Heart right ventricle (tissue), 16 donors: ENCODE data around the gene FOXN4. TPM values are rescaled to one million over a fixed set of nuclear protein-coding genes. Genes with fewer than 3 reads are reported as not detected.

ENCODE experiments used
- ATAC-seq, 8 donors: fragments of 200-7000 bp; cut with Tn5 transposase; one replicate each; pipeline ENCODE4 v1.9.1; 2020; ENCODE audit warnings: mild to moderate bottlenecking in 8 of 8, moderate library complexity in 8 of 8, moderate number of reproducible peaks in 1 of 8
- DNase-seq, 2 donors: peaks; one replicate each; pipeline ENCODE4 v3.0.0-alpha.2; 2020
- H3K27ac ChIP-seq, 10 donors: fragments of 200-600 bp; sonication (generic) in 2 of 10; one replicate each; pipeline versions ENCODE4 v1.5.0 to v1.8.0; 2020 to 2022; ENCODE audit warnings: mild to moderate bottlenecking in 3 of 10
- H3K27me3 ChIP-seq, 7 donors: fragments of 200-600 bp; one replicate each; pipeline ENCODE4 v1.8.0; 2021 to 2022; ENCODE audit warnings: mild to moderate bottlenecking in 2 of 7
- H3K36me3 ChIP-seq, 9 donors: fragments of 200-600 bp; sonication (generic) in 1 of 9; one replicate each; pipeline versions ENCODE4 v1.5.0 to v1.8.0; 2020 to 2022; ENCODE audit warnings: mild to moderate bottlenecking in 2 of 9
- H3K4me1 ChIP-seq, 9 donors: fragments of 200-600 bp; sonication (generic) in 1 of 9; one replicate each; pipeline versions ENCODE4 v1.5.0 to v1.8.0; 2020 to 2022; ENCODE audit warnings: mild to moderate bottlenecking in 4 of 9
- H3K4me3 ChIP-seq, 10 donors: fragments of 200-600 bp; sonication (generic) in 2 of 10; one replicate each; pipeline versions ENCODE4 v1.5.0 to v1.8.0; 2020 to 2022; ENCODE audit warnings: mild to moderate bottlenecking in 7 of 10, moderate library complexity in 2 of 10
- H3K9me3 ChIP-seq, 11 donors: fragments of 200-600 bp in 10 of 11; sonication (generic) in 2 of 11; one replicate each; pipeline versions ENCODE4 v1.5.0 to v1.8.0; 2013 to 2022; ENCODE audit warnings: mild to moderate bottlenecking in 2 of 11, control low read depth in 1 of 11, moderate library complexity in 1 of 11
- CTCF ChIP-seq, 9 donors: fragments of 200-600 bp; sonication (generic) in 2 of 9; IDR thresholded peaks; one replicate each; pipeline versions ENCODE4 v1.5.0 to v1.8.0; 2021 to 2022; ENCODE audit warnings: antibody characterized with exemption in 9 of 9, mild to moderate bottlenecking in 5 of 9, moderate library complexity in 1 of 9
- WGBS, 2 donors: extraction: QIAGEN DNeasy Blood & Tissue Kit; methylation state at CpG; one replicate each; pipeline ENCODE4 v1.1.7; 2013; ENCODE audit warnings: inconsistent platforms in 1 of 2; 5-methylcytosine and 5-hydroxymethylcytosine counted together
- intact Hi-C, 10 donors: fragments of 100-400 bp; cut with DNase I; formaldehyde crosslinking; loops; one replicate each; pipeline versions ENCODE4 v1.11.1 to v1.14.2; 2022
- polyA plus RNA-seq, 2 donors: library from polyadenylated mRNA; stranded (reverse); fragments of 200-250 nt; gene quantifications; one replicate each; pipeline ENCODE4 v1.2.3, GENCODE V29; 2013
- total RNA-seq, 10 donors: library from RNA; stranded (reverse); fragmentation: NEBNext Ultra II Directional in 3 of 10; extraction: Animal tissue kit (Norgen Biotek cat#: 25700) in 3 of 10; gene quantifications; one replicate each; pipeline versions ENCODE4 v1.2.1 to v1.2.4, GENCODE V29; 2021 to 2023
- donor health status: Arrhythmogenic right ventricular cardiomyopathy.
- donor health status: ischemic (EF 13 %, LVEDD 7.1; RV severe dilation, severe dysfunction).
- donor health status: healthy with polysubstance abuse.
- donor health status: DM: no; HTN: yes; CAD: no.
- donor health status: DM: no; HTN: no; CAD: no.
- donor health status: ischemic (EF 25% LVEDD 6.9; RV normal size, moderate dysfunction).
- donor health status: ischemic (EF 25% LVEDD 5.7; RV mildly dilated, moderate dysfunction).
- donor health status: healthy.
- donor health status: DM: yes; HTN: yes; CAD: no.
- donor health status: Ischemic cardiomyopathy.
- donor health status: ischemic (EF 35%, LVEDD 5.7; RV mildly dilated, moderate dysfunction).
- donor health status: nonischemic (EF 11% LVEDD 7.7; RV severe dilation, severe dysfunction).
- donor health status: DM: yes; HTN: yes; CAD: no.
- donor health status: PGD.
- donor health status: ischemic (EF 29% LVEDD 5.4; RV normal size, mild dysfunction).
- donor health status: nonischemic (EF 23%, LVEDD 6.1; RV moderate dilation, normal function).

FOXN4 gene
- total and polyA plus RNA-seq, 12 donors = 0.07 to 0.19 TPM; not detected in 10

GRCh38 chr12:109258607-109259544 lies 50.2 kb downstream of the FOXN4 start:
- intact Hi-C loops = no loop called here
- H3K36me3 ChIP-seq = peaks cover 3 to 100% (median 88%) of the 10 kb centered on the region in 9 donors

GRCh38 chr12:109258201-109258600 lies 50.9 kb downstream of the FOXN4 start:
- TF ChIP-seq CTCF (IDR thresholded peaks at IDR 0.05) = no peak
- H3K27me3 ChIP-seq = no peaks in the 10 kb centered on the region
- peaks cover 0 to 16% (median 4%) of the 10 kb centered on the region in 11 donors for H3K9me3 ChIP-seq
- WGBS, 2 donors = 84 to 89% methylated on average over 6 of the region's 6 CpGs
- intact Hi-C loops = no loop called here
- H3K27ac ChIP-seq = no peak overlapping the region
- ATAC-seq (peak in 1 of 8 donors; percentile 9), DNase-seq (no peak)
- H3K36me3 ChIP-seq = peaks cover 3 to 100% (median 88%) of the 10 kb centered on the region in 9 donors
- no peaks in the 10 kb centered on the region for H3K4me1 ChIP-seq
- no peak overlapping the region for H3K4me3 ChIP-seq

More at GRCh38 chr12:109258607-109259544, 50.2 kb downstream of the FOXN4 start:
- peak in 1 of 8 donors; percentile 13 for ATAC-seq
- Histone ChIP-seq H3K27me3 (no peaks in the 10 kb centered on the region), H3K4me3 (no peak overlapping the region), H3K9me3 (peaks cover 0 to 16% (median 0%) of the 10 kb centered on the region in 11 donors), H3K4me1 (no peaks in the 10 kb centered on the region), H3K27ac (no peak overlapping the region)
- DNase-seq = no peak
- no peak for TF ChIP-seq CTCF (IDR thresholded peaks at IDR 0.05)
- WGBS, 2 donors = 79 to 80% methylated on average over 16 of the region's 16 CpGs

- DNase-seq (no peak), ATAC-seq (no peak)
- no peak overlapping the region for H3K4me3 ChIP-seq
- no peak for TF ChIP-seq CTCF (IDR thresholded peaks at IDR 0.05)
- 83 to 90% methylated on average over 8 of the region's 8 CpGs for whole genome bisulfite sequencing, 2 donors
- intact Hi-C loops = no loop called here
- no peak overlapping the region for H3K27ac ChIP-seq
- no peaks in the 10 kb centered on the region for H3K27me3 ChIP-seq
- H3K9me3 ChIP-seq = peaks cover 0 to 16% (median 4%) of the 10 kb centered on the region in 11 donors
- no peaks in the 10 kb centered on the region for H3K4me1 ChIP-seq
- H3K36me3 ChIP-seq = peaks cover 0 to 100% (median 86%) of the 10 kb centered on the region in 9 donors
Observed at GRCh38 chr12:109256011-109256410, 53.1 kb downstream of the FOXN4 start.

GRCh38 chr12:109255377-109255776 lies 53.7 kb downstream of the FOXN4 start:
- WGBS, 2 donors = 61 to 77% methylated on average over 5 of the region's 5 CpGs

More at GRCh38 chr12:109255377-109255776, 53.7 kb downstream of the FOXN4 start:
- Histone ChIP-seq H3K27ac (no peak overlapping the region), H3K4me1 (no peaks in the 10 kb centered on the region), H3K36me3 (peaks cover 0 to 100% (median 84%) of the 10 kb centered on the region in 9 donors), H3K9me3 (peaks cover 0 to 16% (median 4%) of the 10 kb centered on the region in 11 donors), H3K27me3 (no peaks in the 10 kb centered on the region), H3K4me3 (no peak overlapping the region)
- no peak for ATAC-seq
- no peak for TF ChIP-seq CTCF (IDR thresholded peaks at IDR 0.05)
- DNase-seq = no peak
- intact Hi-C loops = no loop called here
